Neural cell (in vitro differentiated cells): ENCODE measurements around the gene NDUFA8. TPM values are rescaled to one million over a fixed set of nuclear protein-coding genes. Genes with fewer than 3 reads are reported as not detected.

ENCODE experiments used
- H2AFZ ChIP-seq: fragments of 200-600, 300-800 bp; sonication (generic), shearing (Covaris generic); 2 replicates; pipeline ENCODE4 v1.6.0; 2014; ENCODE audit warnings: low read depth, mild to moderate bottlenecking, antibody characterized with exemption, low read length, moderate library complexity
- H3F3A ChIP-seq: fragments of 200-600 bp; shearing (Covaris generic); 2 replicates; pipeline ENCODE4 v1.6.1; 2016; ENCODE audit warnings: mild to moderate bottlenecking, moderate library complexity, mixed read lengths, antibody characterized with exemption, low read length; ENCODE audit not compliant: insufficient read depth, poor library complexity, severe bottlenecking
- H3K27ac ChIP-seq: fragments of 200-600, 300-800 bp; sonication (generic), shearing (Covaris generic); 2 replicates; pipeline ENCODE4 v1.5.1; 2014; ENCODE audit warnings: mild to moderate bottlenecking, low read length, moderate library complexity
- H3K27me3 ChIP-seq: fragments of 300-800, 200-600 bp; sonication (generic), shearing (Covaris generic); 2 replicates; pipeline ENCODE4 v1.6.0; 2014; ENCODE audit warnings: mild to moderate bottlenecking, low read depth, low read length, moderate library complexity; ENCODE audit not compliant: insufficient read depth
- H3K36me3 ChIP-seq: fragments of 300-800, 200-600 bp; sonication (generic), shearing (Covaris generic); 2 replicates; pipeline ENCODE4 v1.5.1; 2014; ENCODE audit warnings: mild to moderate bottlenecking, antibody characterized with exemption, low read length, moderate library complexity; ENCODE audit not compliant: insufficient read depth
- H3K4me2 ChIP-seq: fragments of 300-800, 200-600 bp; sonication (generic), shearing (Covaris generic); 2 replicates; pipeline ENCODE4 v1.6.0; 2014; ENCODE audit warnings: mild to moderate bottlenecking, low read length
- H3K4me3 ChIP-seq: fragments of 300-800, 200-600 bp; sonication (generic), shearing (Covaris generic); 2 replicates; pipeline ENCODE4 v1.5.1; 2014; ENCODE audit warnings: mild to moderate bottlenecking, low read length, moderate library complexity
- H3K79me2 ChIP-seq: fragments of 200-600 bp; shearing (Covaris generic); replicated peaks from 2 replicates; pipeline ENCODE4 v1.6.0; 2014; ENCODE audit warnings: mild to moderate bottlenecking, low read length, moderate library complexity; ENCODE audit not compliant: insufficient read depth
- H3K9ac ChIP-seq: fragments of 300-800, 200-600 bp; sonication (generic), shearing (Covaris generic); 2 replicates; pipeline ENCODE4 v1.6.1; 2016; ENCODE audit warnings: mild to moderate bottlenecking, low read length, mixed read lengths
- H3K9me2 ChIP-seq: fragments of 200-600 bp; shearing (Covaris generic); 2 replicates; pipeline ENCODE4 v1.6.1; 2016; ENCODE audit warnings: mild to moderate bottlenecking, low read length, mixed read lengths; ENCODE audit not compliant: insufficient read depth
- H3K9me3 ChIP-seq: fragments of 200-600, 300-800 bp; sonication (generic), shearing (Covaris generic); 2 replicates; pipeline ENCODE4 v1.6.1; 2016; ENCODE audit warnings: mild to moderate bottlenecking, mixed run types, low read length, moderate library complexity, mixed read lengths
- H4K20me1 ChIP-seq: fragments of 200-600 bp; shearing (Covaris generic); 2 replicates; pipeline ENCODE4 v1.6.1; 2016; ENCODE audit warnings: mild to moderate bottlenecking, mixed run types; ENCODE audit not compliant: insufficient read depth
- CTCF ChIP-seq: fragments of 450-650 bp; IDR thresholded peaks from 2 replicates; pipeline ENCODE4 v1.5.1; 2014; ENCODE audit warnings: antibody characterized with exemption, mild to moderate bottlenecking, moderate library complexity; ENCODE audit not compliant: poor library complexity, severe bottlenecking
- EP300 ChIP-seq: fragments of 450-650 bp; conservative IDR thresholded peaks from 2 replicates; pipeline ENCODE4 v1.6.1; 2014; ENCODE audit warnings: antibody characterized with exemption, mild to moderate bottlenecking, moderate library complexity; ENCODE audit not compliant: poor library complexity, severe bottlenecking
- EZH2 ChIP-seq: fragments of 200-600, 300-800 bp; shearing (Covaris generic), sonication (generic); IDR thresholded peaks from 2 replicates; pipeline ENCODE4 v1.6.1; 2014; ENCODE audit warnings: antibody characterized with exemption, low read length, borderline replicate concordance, mild to moderate bottlenecking; ENCODE audit not compliant: insufficient read depth, poor library complexity, severe bottlenecking
- MXI1 ChIP-seq: fragments of 450-650 bp; conservative IDR thresholded peaks from 2 replicates; pipeline ENCODE4 v1.6.1; 2014; ENCODE audit warnings: antibody characterized with exemption, mild to moderate bottlenecking; ENCODE audit not compliant: poor library complexity, severe bottlenecking
- POLR2AphosphoS5 ChIP-seq: IDR thresholded peaks from 2 replicates; pipeline ENCODE4 v1.6.1; 2012
- RAD21 ChIP-seq: fragments of 450-650 bp; conservative IDR thresholded peaks from 2 replicates; pipeline ENCODE4 v1.6.1; 2014; ENCODE audit warnings: antibody characterized with exemption, mild to moderate bottlenecking, moderate library complexity
- SMC3 ChIP-seq: fragments of 450-650 bp; conservative IDR thresholded peaks from 2 replicates; pipeline ENCODE4 v1.6.1; 2014; ENCODE audit warnings: antibody characterized with exemption, mild to moderate bottlenecking, moderate library complexity; ENCODE audit not compliant: poor library complexity
- TAF1 ChIP-seq: IDR thresholded peaks from 2 replicates; pipeline ENCODE4 v1.6.1; 2012; ENCODE audit warnings: low read depth
- polyA plus RNA-seq: library from polyadenylated mRNA; depleted of rRNA; stranded (reverse); fragments of >200 nt; gene quantifications from 2 replicates; pipeline ENCODE4 v1.2.3, GENCODE V29; 2014
- TF ChIP-seq, protein P1 (sequence below): IDR thresholded peaks from 2 replicates; pipeline ENCODE4 v1.6.1; 2012; ENCODE audit warnings: borderline replicate concordance

The NDUFA8 gene
- polyA plus RNA-seq, 1 donor from 2014 or later: 65.0 TPM

- H3K9me2 ChIP-seq: no peaks in the 10 kb centered on the region
- no peak overlapping the region for H3K4me2 ChIP-seq
- no peaks in the 10 kb centered on the region for H3K36me3 ChIP-seq
- no peak overlapping the region for H2AFZ ChIP-seq
- no peaks in the 10 kb centered on the region for H4K20me1 ChIP-seq
- H3K79me2 ChIP-seq: no peaks in the 10 kb centered on the region
- TF ChIP-seq TAF1: no peak
- no peak for TF ChIP-seq MXI1
- TF ChIP-seq EP300: no peak
- TF ChIP-seq CTCF: no peak
- TF ChIP-seq SMC3: no peak
- TF ChIP-seq RAD21: no peak
- TF ChIP-seq EZH2: no peak
- TF ChIP-seq POLR2AphosphoS5: no peak
- H3K27ac ChIP-seq: no peak overlapping the region
- H3K4me3 ChIP-seq: no peak overlapping the region
- H3K27me3 ChIP-seq: peaks cover 23% of the 10 kb centered on the region
- no peaks in the 10 kb centered on the region for H3F3A ChIP-seq
- no peaks in the 10 kb centered on the region for H3K9me3 ChIP-seq
- H3K9ac ChIP-seq: no peak overlapping the region
Observed at GRCh38 chr9:122121391-122121790, 38.2 kb downstream of the NDUFA8 start.

DNA sequence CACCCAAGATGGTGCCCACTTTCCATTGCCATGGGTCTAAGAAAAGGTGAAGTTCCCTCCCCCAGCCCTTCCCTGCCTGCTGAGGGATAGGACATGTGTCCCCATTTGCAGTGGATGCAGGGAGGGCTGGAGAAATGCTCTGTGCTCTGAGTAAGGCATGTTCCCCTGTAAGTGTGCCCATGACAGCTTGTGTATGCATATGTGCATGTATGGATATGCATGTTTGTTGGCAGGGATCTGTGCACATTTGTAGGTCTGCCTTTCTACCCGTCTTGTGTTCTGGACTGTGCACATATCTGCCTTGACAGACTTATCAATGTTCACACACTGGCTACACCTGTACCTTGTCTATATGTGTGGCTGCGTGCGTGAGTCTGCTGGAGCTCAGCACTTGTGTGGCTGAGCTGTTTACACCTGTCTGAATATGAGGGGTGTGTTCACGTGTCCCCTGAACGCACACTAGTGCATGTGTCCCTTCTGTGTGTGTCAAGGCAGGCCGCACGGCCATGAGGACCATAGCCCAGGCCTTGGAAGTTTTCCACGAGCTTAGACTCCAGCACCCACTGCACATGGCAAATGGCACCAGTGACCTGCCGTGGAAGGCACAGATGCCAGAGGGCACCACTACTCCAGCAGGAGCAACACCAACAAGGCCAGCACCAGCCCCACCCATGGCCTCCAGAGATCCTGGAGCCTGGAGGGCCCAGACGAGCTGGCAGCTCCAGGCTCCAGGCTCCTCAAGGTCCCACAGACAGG is 39.1 kb downstream of the NDUFA8 start:
- no peak overlapping the region for H3K27ac ChIP-seq
- H3K9me2 ChIP-seq: no peaks in the 10 kb centered on the region
- peaks cover 14% of the 10 kb centered on the region for H3K27me3 ChIP-seq
- no peaks in the 10 kb centered on the region for H3K79me2 ChIP-seq
- no peaks in the 10 kb centered on the region for H3F3A ChIP-seq
- H3K9ac ChIP-seq: no peak overlapping the region
- H3K9me3 ChIP-seq: no peaks in the 10 kb centered on the region
- no peaks in the 10 kb centered on the region for H4K20me1 ChIP-seq
- no peaks in the 10 kb centered on the region for H3K36me3 ChIP-seq
- H3K4me3 ChIP-seq: no peak overlapping the region
- no peak overlapping the region for H3K4me2 ChIP-seq
- no peak overlapping the region for H2AFZ ChIP-seq
- TF ChIP-seq TAF1 (no peak), RAD21 (no peak), CTCF (no peak), EP300 (no peak), SMC3 (no peak), EZH2 (no peak), MXI1 (no peak), POLR2AphosphoS5 (no peak)
- TF ChIP-seq, protein P1, sequence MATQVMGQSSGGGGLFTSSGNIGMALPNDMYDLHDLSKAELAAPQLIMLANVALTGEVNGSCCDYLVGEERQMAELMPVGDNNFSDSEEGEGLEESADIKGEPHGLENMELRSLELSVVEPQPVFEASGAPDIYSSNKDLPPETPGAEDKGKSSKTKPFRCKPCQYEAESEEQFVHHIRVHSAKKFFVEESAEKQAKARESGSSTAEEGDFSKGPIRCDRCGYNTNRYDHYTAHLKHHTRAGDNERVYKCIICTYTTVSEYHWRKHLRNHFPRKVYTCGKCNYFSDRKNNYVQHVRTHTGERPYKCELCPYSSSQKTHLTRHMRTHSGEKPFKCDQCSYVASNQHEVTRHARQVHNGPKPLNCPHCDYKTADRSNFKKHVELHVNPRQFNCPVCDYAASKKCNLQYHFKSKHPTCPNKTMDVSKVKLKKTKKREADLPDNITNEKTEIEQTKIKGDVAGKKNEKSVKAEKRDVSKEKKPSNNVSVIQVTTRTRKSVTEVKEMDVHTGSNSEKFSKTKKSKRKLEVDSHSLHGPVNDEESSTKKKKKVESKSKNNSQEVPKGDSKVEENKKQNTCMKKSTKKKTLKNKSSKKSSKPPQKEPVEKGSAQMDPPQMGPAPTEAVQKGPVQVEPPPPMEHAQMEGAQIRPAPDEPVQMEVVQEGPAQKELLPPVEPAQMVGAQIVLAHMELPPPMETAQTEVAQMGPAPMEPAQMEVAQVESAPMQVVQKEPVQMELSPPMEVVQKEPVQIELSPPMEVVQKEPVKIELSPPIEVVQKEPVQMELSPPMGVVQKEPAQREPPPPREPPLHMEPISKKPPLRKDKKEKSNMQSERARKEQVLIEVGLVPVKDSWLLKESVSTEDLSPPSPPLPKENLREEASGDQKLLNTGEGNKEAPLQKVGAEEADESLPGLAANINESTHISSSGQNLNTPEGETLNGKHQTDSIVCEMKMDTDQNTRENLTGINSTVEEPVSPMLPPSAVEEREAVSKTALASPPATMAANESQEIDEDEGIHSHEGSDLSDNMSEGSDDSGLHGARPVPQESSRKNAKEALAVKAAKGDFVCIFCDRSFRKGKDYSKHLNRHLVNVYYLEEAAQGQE: no peak
